Measurements from ENCODE around the gene KCNH1. TPM values are rescaled to one million over a fixed set of nuclear protein-coding genes. Genes with fewer than 3 reads are reported as not detected.

KCNH1 gene
- total and polyA plus RNA-seq, 10 of the 15 experiments (the other 5 are each of a cell fraction or from before 2014, with no cell fraction given): 0.02 to 0.04 (median 0.04) TPM; not detected in 7

GRCh38 chr1:210629276-210629675 lies 504.7 kb downstream of the KCNH1 start:
- no peak overlapping the region for H3K27ac ChIP-seq (ENCODE audit: control insufficient read depth, insufficient read depth)
- no peak overlapping the region for H3K4me2 ChIP-seq (ENCODE audit: control insufficient read depth, insufficient read depth)
- no peaks in the 10 kb centered on the region; the same call in 1 of the 2 replicates for H4K20me1 ChIP-seq (ENCODE audit: control insufficient read depth, insufficient read depth)
- BruUV-seq (replicated peaks): no TSS peak
- RAD21 ChIA-PET (ENCODE audit: unreplicated experiment): no interaction called here
- no peak for TF ChIP-seq ZNF24 (IDR thresholded peaks at IDR 0.05)
- no peak for TF ChIP-seq ZBTB4 (CRISPR knock-in tag; IDR thresholded peaks at IDR 0.05)
- no peak for TF ChIP-seq WRNIP1 (IDR thresholded peaks at IDR 0.05; ENCODE audit: borderline replicate concordance, low read depth, low read length)
- TF ChIP-seq BACH1 (IDR thresholded peaks at IDR 0.05; ENCODE audit: borderline replicate concordance): no peak
- no peaks in the 10 kb centered on the region for H3K9me3 ChIP-seq (replicated peaks; ENCODE audit: control insufficient read depth, insufficient read depth, low read length)
- H3K36me3 ChIP-seq (ENCODE audit: control insufficient read depth in 2 of 2, insufficient read depth in 2 of 2, low read length in 1 of 2): no peaks in the 10 kb centered on the region
- H3K9ac ChIP-seq (ENCODE audit: control insufficient read depth, insufficient read depth, low read length): no peak overlapping the region
- H2AFZ ChIP-seq (ENCODE audit: control insufficient read depth, low read depth, low read length): no peak overlapping the region
- no peaks in the 10 kb centered on the region for H3K79me2 ChIP-seq (ENCODE audit: control insufficient read depth, insufficient read depth, low read length)
- no peaks in the 10 kb centered on the region for H3K27me3 ChIP-seq (replicated peaks in 1 of 2; ENCODE audit: control insufficient read depth in 2 of 2, insufficient read depth in 2 of 2, low read length in 1 of 2)
- no peak for DNase-seq (ENCODE audit: low read depth, low spot score)
- no peak for FAIRE-seq
- H3K4me1 ChIP-seq (ENCODE audit: control insufficient read depth, insufficient read depth, low read length): no peaks in the 10 kb centered on the region
- intact Hi-C loops (cut with micrococcal nuclease; ENCODE audit: unreplicated experiment): no loop called here
- H3K4me3 ChIP-seq: no peak overlapping the region
- CTCF ChIA-PET: interaction anchor here (0.6 kb wide), 1 partner anchor 40 kb away, joined by 3 read pairs; no protein-coding TSS in a partner anchor
- SMC1A ChIA-PET (ENCODE audit: uncharacterized antibody, unreplicated experiment): no interaction called here
- 12% methylated on average over 2 of the region's 2 CpGs for WGBS (ENCODE audit: insufficient coverage, insufficient replicate concordance, low lambda C conversion rate, missing lambda C conversion rate)
- in situ Hi-C loops (cut with MboI): no loop called here
- POLR2A ChIA-PET: no interaction called here
- ATAC-seq: no peak

GRCh38 chr1:210627755-210628154 lies 506.2 kb downstream of the KCNH1 start:
- no TSS peak for BruUV-seq (replicated peaks)
- DNase-seq (ENCODE audit: low read depth, low spot score) (no peak), FAIRE-seq (no peak), ATAC-seq (no peak)
- ChIA-PET SMC1A (ENCODE audit: uncharacterized antibody, unreplicated experiment) (no interaction called here), RAD21 (ENCODE audit: unreplicated experiment) (interaction anchor here (0.9 kb wide), 1 partner anchor 507 kb away, joined by 3 read pairs; no protein-coding TSS in a partner anchor), CTCF (interaction anchor here (1.2 kb wide), 1 partner anchor 42 kb away, joined by 4 read pairs; no protein-coding TSS in a partner anchor), POLR2A (no interaction called here)
- Histone ChIP-seq H3K4me2 (ENCODE audit: control insufficient read depth, insufficient read depth) (no peak overlapping the region), H3K9me3 (replicated peaks; ENCODE audit: control insufficient read depth, insufficient read depth, low read length) (no peaks in the 10 kb centered on the region), H3K4me3 (no peak overlapping the region), H3K27ac (ENCODE audit: control insufficient read depth, insufficient read depth) (no peak overlapping the region), H3K79me2 (ENCODE audit: control insufficient read depth, insufficient read depth, low read length) (no peaks in the 10 kb centered on the region), H2AFZ (ENCODE audit: control insufficient read depth, low read depth, low read length) (no peak overlapping the region), H3K9ac (ENCODE audit: control insufficient read depth, insufficient read depth, low read length) (no peak overlapping the region), H3K36me3 (ENCODE audit: control insufficient read depth in 2 of 2, insufficient read depth in 2 of 2, low read length in 1 of 2) (no peaks in the 10 kb centered on the region), H3K4me1 (ENCODE audit: control insufficient read depth, insufficient read depth, low read length) (no peaks in the 10 kb centered on the region), H3K27me3 (replicated peaks in 1 of 2; ENCODE audit: control insufficient read depth in 2 of 2, insufficient read depth in 2 of 2, low read length in 1 of 2) (no peaks in the 10 kb centered on the region), H4K20me1 (ENCODE audit: control insufficient read depth, insufficient read depth) (no peaks in the 10 kb centered on the region; the same call in 1 of the 2 replicates)
- intact Hi-C loops (cut with micrococcal nuclease; ENCODE audit: unreplicated experiment) (no loop called here), in situ Hi-C loops (cut with MboI) (no loop called here)
- TF ChIP-seq YBX1 (IDR thresholded peaks at IDR 0.05) (no peak), ZNF24 (IDR thresholded peaks at IDR 0.05) (no peak), ESRRA (IDR thresholded peaks at IDR 0.05; ENCODE audit: low read length) (no peak), PBX3 (IDR thresholded peaks at IDR 0.05; ENCODE audit: insufficient replicate concordance, low read depth, low read length) (no peak), STAT1 (conservative IDR thresholded peaks at IDR 0.05) (no peak), STAT3 (IDR thresholded peaks at IDR 0.05; ENCODE audit: low read depth, low read length) (no peak), CBX3 (IDR thresholded peaks at IDR 0.05; ENCODE audit: borderline replicate concordance, low read depth) (no peak), NFYB (IDR thresholded peaks at IDR 0.05; ENCODE audit: insufficient read depth, low read depth, low read length) (no peak), HCFC1 (IDR thresholded peaks at IDR 0.05; ENCODE audit: low read length) (no peak), FOXM1 (IDR thresholded peaks at IDR 0.05; ENCODE audit: low read depth, low read length) (no peak), RB1 (IDR thresholded peaks at IDR 0.05; ENCODE audit: borderline replicate concordance) (no peak), ETV6 (conservative IDR thresholded peaks at IDR 0.05 in 1 of 2, IDR thresholded peaks at IDR 0.05 in 1 of 2; ENCODE audit: borderline replicate concordance in 1 of 2, low read depth in 1 of 2) (no peak)

Measured in GM12878 (cell line).